ENCODE measurements around the gene LRP5. TPM values are rescaled to one million over a fixed set of nuclear protein-coding genes. Genes with fewer than 3 reads are reported as not detected.

The LRP5 gene
- total RNA-seq, 1 experiment from 2014 or later: 67.0 TPM

DNA sequence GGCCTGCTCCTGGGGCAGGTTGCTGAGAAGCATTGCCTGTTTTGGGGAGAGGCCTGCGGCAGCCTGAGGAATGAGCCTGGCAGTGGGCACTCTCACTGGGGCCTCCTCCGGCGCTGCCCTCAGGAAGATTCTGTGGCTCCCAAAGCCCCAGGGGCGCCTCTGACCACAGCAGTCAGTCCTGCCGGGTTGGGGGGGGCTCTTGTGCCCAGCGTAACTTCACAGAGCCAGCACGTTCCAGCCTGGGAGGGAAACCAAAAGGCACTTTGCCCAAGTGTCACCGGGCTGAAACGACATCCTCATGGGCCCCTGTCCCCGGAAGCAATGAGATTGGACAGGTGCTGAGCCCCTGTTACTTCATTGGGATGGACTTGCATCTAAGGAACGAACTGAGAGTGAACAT lies 4.3 kb upstream of the LRP5 start:
- ChIA-PET CTCF (no interaction called here), POLR2A (ENCODE audit: low non-redundant PET) (interaction anchor here (0.6 kb wide), 1 partner anchor 26 kb away, joined by 6 read pairs; no protein-coding TSS in a partner anchor)
- Histone ChIP-seq H3K36me3 (ENCODE audit: insufficient read depth, low read length, poor library complexity, severe bottlenecking) (no peaks in the 10 kb centered on the region), H3K9me3 (ENCODE audit: low read depth, low read length, poor library complexity, severe bottlenecking) (no peaks in the 10 kb centered on the region), H3K4me1 (ENCODE audit: insufficient read depth, low read length, poor library complexity, severe bottlenecking) (peaks cover 6% of the 10 kb centered on the region), H3K27me3 (replicated peaks; ENCODE audit: insufficient read depth, low read depth, low read length, poor library complexity) (no peaks in the 10 kb centered on the region), H3K4me3 (ENCODE audit: low read depth, low read length, poor library complexity, severe bottlenecking) (no peak overlapping the region), H3K27ac (ENCODE audit: low read depth, low read length, poor library complexity, severe bottlenecking) (no peak overlapping the region)
- intact Hi-C loops (cut with micrococcal nuclease; ENCODE audit: unreplicated experiment): no loop called here
- TF ChIP-seq, protein P1, sequence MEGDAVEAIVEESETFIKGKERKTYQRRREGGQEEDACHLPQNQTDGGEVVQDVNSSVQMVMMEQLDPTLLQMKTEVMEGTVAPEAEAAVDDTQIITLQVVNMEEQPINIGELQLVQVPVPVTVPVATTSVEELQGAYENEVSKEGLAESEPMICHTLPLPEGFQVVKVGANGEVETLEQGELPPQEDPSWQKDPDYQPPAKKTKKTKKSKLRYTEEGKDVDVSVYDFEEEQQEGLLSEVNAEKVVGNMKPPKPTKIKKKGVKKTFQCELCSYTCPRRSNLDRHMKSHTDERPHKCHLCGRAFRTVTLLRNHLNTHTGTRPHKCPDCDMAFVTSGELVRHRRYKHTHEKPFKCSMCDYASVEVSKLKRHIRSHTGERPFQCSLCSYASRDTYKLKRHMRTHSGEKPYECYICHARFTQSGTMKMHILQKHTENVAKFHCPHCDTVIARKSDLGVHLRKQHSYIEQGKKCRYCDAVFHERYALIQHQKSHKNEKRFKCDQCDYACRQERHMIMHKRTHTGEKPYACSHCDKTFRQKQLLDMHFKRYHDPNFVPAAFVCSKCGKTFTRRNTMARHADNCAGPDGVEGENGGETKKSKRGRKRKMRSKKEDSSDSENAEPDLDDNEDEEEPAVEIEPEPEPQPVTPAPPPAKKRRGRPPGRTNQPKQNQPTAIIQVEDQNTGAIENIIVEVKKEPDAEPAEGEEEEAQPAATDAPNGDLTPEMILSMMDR (conservative IDR thresholded peaks at IDR 0.05; ENCODE audit: low read depth, low read length): no peak
- TF ChIP-seq EZH2 (IDR thresholded peaks at IDR 0.05; ENCODE audit: borderline replicate concordance, low read depth, low read length, poor library complexity, severe bottlenecking): no peak
- no TSS peak for BruUV-seq (replicated peaks)
- DNase-seq (ENCODE audit: low spot score): no peak

DNA sequence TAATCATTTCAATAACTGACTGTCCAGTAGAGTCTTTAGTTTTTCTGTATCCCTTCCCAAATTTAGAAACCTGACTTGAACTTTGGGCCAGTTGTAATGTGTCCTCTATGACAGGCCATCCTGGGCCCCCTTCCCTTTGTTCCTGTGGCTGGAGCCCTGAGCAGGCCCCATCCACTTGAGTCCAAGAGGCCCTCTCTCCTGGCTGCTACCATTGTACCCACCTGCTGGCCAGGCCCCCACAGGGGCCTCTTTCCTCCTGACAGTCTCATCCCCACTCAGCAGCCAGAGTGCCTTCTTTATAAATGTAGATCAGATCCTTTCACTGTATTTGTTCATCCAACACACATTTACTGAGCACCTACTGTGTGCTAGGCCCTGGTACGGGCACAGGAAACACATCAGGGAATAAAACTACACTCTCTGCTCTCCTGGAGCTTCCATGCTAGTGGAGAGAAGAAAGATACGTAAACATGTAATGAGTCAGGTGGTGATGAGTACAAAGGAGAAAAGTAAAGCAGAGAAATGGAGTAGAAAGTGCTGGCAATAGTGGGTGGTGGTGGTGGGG lies 2.7 kb upstream of the LRP5 start:
- BruUV-seq (replicated peaks): no TSS peak
- intact Hi-C loops (cut with micrococcal nuclease; ENCODE audit: unreplicated experiment): no loop called here
- DNase-seq (ENCODE audit: low spot score): no peak

DNA sequence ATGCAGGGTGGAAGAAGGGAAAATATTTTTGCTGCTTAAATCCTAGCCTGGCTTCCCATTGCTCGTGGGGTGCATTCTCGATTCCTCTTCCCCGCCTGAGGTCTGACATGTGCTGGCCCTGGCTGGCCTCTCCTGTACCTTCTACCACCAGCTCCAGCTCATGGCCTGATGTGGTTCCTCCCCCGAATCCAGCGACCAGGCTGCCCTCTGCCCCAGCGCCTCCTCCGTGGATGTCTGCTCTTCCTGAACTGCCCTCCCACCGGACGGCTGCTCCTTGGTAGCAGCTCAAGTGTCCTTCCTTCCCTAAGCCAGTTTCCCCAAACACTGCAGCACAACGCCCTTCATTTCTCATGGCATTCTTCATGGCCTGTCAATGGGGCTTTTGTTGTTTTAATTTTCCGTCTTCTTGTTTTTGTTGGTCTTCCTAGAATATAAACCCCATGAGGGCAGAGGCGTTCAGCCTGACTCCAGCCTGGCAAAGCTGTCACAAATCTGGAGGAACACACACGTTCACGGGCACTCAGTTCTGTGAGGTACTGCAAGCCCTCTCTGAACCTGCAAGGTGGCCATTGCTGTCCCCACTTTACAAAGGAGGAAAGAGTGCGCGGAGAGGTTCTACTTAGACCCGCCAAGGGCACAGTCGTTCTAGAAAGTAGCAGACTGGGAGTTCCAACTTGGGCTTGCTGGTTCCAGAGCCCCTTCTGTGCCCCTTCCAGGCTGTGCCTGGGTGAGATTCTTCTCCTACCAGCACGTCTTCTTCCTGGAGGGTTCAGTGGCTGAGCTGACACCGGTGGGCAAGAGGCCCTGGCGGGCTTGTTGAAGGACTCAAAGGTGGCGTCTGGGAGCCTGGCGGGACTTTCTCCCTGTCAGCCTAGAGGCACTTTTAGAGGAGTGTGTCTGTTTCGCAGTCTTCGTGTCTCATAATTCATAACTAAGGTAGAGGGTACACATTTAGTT lies 953 bp upstream of the LRP5 start:
- Histone ChIP-seq H3K27me3 (replicated peaks; ENCODE audit: insufficient read depth, low read depth, low read length, poor library complexity) (no peaks in the 10 kb centered on the region), H3K4me1 (ENCODE audit: insufficient read depth, low read length, poor library complexity, severe bottlenecking) (peaks cover 17% of the 10 kb centered on the region), H3K4me3 (ENCODE audit: low read depth, low read length, poor library complexity, severe bottlenecking) (peak overlapping the region; percentile 75), H3K36me3 (ENCODE audit: insufficient read depth, low read length, poor library complexity, severe bottlenecking) (no peaks in the 10 kb centered on the region), H3K27ac (ENCODE audit: low read depth, low read length, poor library complexity, severe bottlenecking) (no peak overlapping the region), H3K9me3 (ENCODE audit: low read depth, low read length, poor library complexity, severe bottlenecking) (no peaks in the 10 kb centered on the region)
- no peak for DNase-seq (ENCODE audit: low spot score)
- intact Hi-C loops (cut with micrococcal nuclease; ENCODE audit: unreplicated experiment): no loop called here
- no peak for TF ChIP-seq EZH2 (IDR thresholded peaks at IDR 0.05; ENCODE audit: borderline replicate concordance, low read depth, low read length, poor library complexity, severe bottlenecking)
- TF ChIP-seq, protein P1 (conservative IDR thresholded peaks at IDR 0.05; ENCODE audit: low read depth, low read length): no peak
- ChIA-PET CTCF (no interaction called here), POLR2A (ENCODE audit: low non-redundant PET) (interaction anchor here (0.5 kb wide), 1 partner anchor 103 kb away, joined by 3 read pairs; no protein-coding TSS in a partner anchor)
- BruUV-seq (replicated peaks): no TSS peak

More for the DNA sequence above, 2.7 kb upstream of the LRP5 start:
- Histone ChIP-seq H3K36me3 (ENCODE audit: insufficient read depth, low read length, poor library complexity, severe bottlenecking) (no peaks in the 10 kb centered on the region), H3K9me3 (ENCODE audit: low read depth, low read length, poor library complexity, severe bottlenecking) (no peaks in the 10 kb centered on the region), H3K27me3 (replicated peaks; ENCODE audit: insufficient read depth, low read depth, low read length, poor library complexity) (no peaks in the 10 kb centered on the region), H3K4me1 (ENCODE audit: insufficient read depth, low read length, poor library complexity, severe bottlenecking) (peaks cover 5% of the 10 kb centered on the region), H3K27ac (ENCODE audit: low read depth, low read length, poor library complexity, severe bottlenecking) (no peak overlapping the region), H3K4me3 (ENCODE audit: low read depth, low read length, poor library complexity, severe bottlenecking) (no peak overlapping the region)
- no peak for TF ChIP-seq EZH2 (IDR thresholded peaks at IDR 0.05; ENCODE audit: borderline replicate concordance, low read depth, low read length, poor library complexity, severe bottlenecking)
- TF ChIP-seq, protein P1 (conservative IDR thresholded peaks at IDR 0.05; ENCODE audit: low read depth, low read length): no peak
- CTCF ChIA-PET: no interaction called here
- POLR2A ChIA-PET (ENCODE audit: low non-redundant PET): no interaction called here
